Measurements from ENCODE around the gene PLA2R1. TPM values are rescaled to one million over a fixed set of nuclear protein-coding genes. Genes with fewer than 3 reads are reported as not detected.

Gene PLA2R1
- polyA plus RNA-seq, 3 donors, result not detected

GRCh38 chr2:160043265-160043664 lies 19.1 kb downstream of the PLA2R1 start:
- Mint-ChIP-seq H3K4me3 (no peak overlapping the region), H3K27me3 (ENCODE audit: low read depth in 3 of 3) (peaks cover 0 to 3% (median 2%) of the 10 kb centered on the region in 3 donors), H3K36me3 (no peaks in the 10 kb centered on the region), H3K27ac (no peak overlapping the region), H3K9me3 (no peaks in the 10 kb centered on the region), H3K4me1 (no peaks in the 10 kb centered on the region)
- no peak overlapping the region for H3K4me2 ChIP-seq (replicated peaks; ENCODE audit: extremely low read depth, low read length, poor library complexity, severe bottlenecking)
- H3K27ac ChIP-seq (ENCODE audit: low read depth in 1 of 2, low read length in 2 of 2), result no peak overlapping the region
- no peaks in the 10 kb centered on the region for H4K20me1 ChIP-seq (ENCODE audit: insufficient read depth, low read length)
- H3K9ac ChIP-seq (ENCODE audit: insufficient read depth, low read length, poor library complexity, severe bottlenecking), result no peak overlapping the region
- no peaks in the 10 kb centered on the region for H3K79me2 ChIP-seq (ENCODE audit: insufficient read depth, low read length)
- H2AFZ ChIP-seq (ENCODE audit: insufficient read depth, low read depth, low read length, poor library complexity, severe bottlenecking), result no peak overlapping the region
- H3K27me3 ChIP-seq (ENCODE audit: control insufficient read depth in 2 of 2, insufficient read depth in 2 of 2, low read length in 2 of 2), result no peaks in the 10 kb centered on the region
- H3K36me3 ChIP-seq (replicated peaks in 1 of 2; ENCODE audit: control insufficient read depth in 1 of 2, insufficient read depth in 2 of 2, low read length in 2 of 2), result no peaks in the 10 kb centered on the region
- no peak for DNase-seq
- H3K4me3 ChIP-seq (replicated peaks in 1 of 3; ENCODE audit: low read depth in 2 of 3, low read length in 3 of 3), result no peak overlapping the region
- intact Hi-C loops (cut with micrococcal nuclease), result no loop called here
- no peak for TF ChIP-seq CTCF (IDR thresholded peaks at IDR 0.05)
- no peaks in the 10 kb centered on the region for H3K9me3 ChIP-seq (replicated peaks in 1 of 2; ENCODE audit: control insufficient read depth in 1 of 2, insufficient read depth in 1 of 2, low read length in 2 of 2)
- no peaks in the 10 kb centered on the region for H3K4me1 ChIP-seq (ENCODE audit: control insufficient read depth in 1 of 2, insufficient read depth in 2 of 2, low read length in 2 of 2)
- WGBS (ENCODE audit: insufficient coverage), result 100% methylated on average over 4 of the region's 5 CpGs

GRCh38 chr2:160042054-160042453 lies 20.4 kb downstream of the PLA2R1 start:
- Histone ChIP-seq H3K27ac (ENCODE audit: low read depth in 1 of 2, low read length in 2 of 2) (no peak overlapping the region), H3K79me2 (ENCODE audit: insufficient read depth, low read length) (no peaks in the 10 kb centered on the region), H3K4me1 (ENCODE audit: control insufficient read depth in 1 of 2, insufficient read depth in 2 of 2, low read length in 2 of 2) (no peaks in the 10 kb centered on the region), H3K9ac (ENCODE audit: insufficient read depth, low read length, poor library complexity, severe bottlenecking) (no peak overlapping the region), H2AFZ (ENCODE audit: insufficient read depth, low read depth, low read length, poor library complexity, severe bottlenecking) (no peak overlapping the region), H3K9me3 (replicated peaks in 1 of 2; ENCODE audit: control insufficient read depth in 1 of 2, insufficient read depth in 1 of 2, low read length in 2 of 2) (no peaks in the 10 kb centered on the region), H3K4me2 (replicated peaks; ENCODE audit: extremely low read depth, low read length, poor library complexity, severe bottlenecking) (no peak overlapping the region), H3K36me3 (replicated peaks in 1 of 2; ENCODE audit: control insufficient read depth in 1 of 2, insufficient read depth in 2 of 2, low read length in 2 of 2) (no peaks in the 10 kb centered on the region), H4K20me1 (ENCODE audit: insufficient read depth, low read length) (no peaks in the 10 kb centered on the region), H3K4me3 (replicated peaks in 1 of 3; ENCODE audit: low read depth in 2 of 3, low read length in 3 of 3) (no peak overlapping the region), H3K27me3 (ENCODE audit: control insufficient read depth in 2 of 2, insufficient read depth in 2 of 2, low read length in 2 of 2) (no peaks in the 10 kb centered on the region)
- H3K27ac Mint-ChIP-seq, result no peak overlapping the region
- H3K9me3 Mint-ChIP-seq, result no peaks in the 10 kb centered on the region
- no peak for TF ChIP-seq CTCF (IDR thresholded peaks at IDR 0.05)
- DNase-seq, result no peak
- WGBS (ENCODE audit: insufficient coverage), result 94% methylated on average over 6 of the region's 7 CpGs
- no peak overlapping the region for H3K4me3 Mint-ChIP-seq
- H3K27me3 Mint-ChIP-seq (ENCODE audit: low read depth in 3 of 3), result peaks cover 0 to 3% (median 2%) of the 10 kb centered on the region in 3 donors
- H3K4me1 Mint-ChIP-seq, result no peaks in the 10 kb centered on the region
- intact Hi-C loops (cut with micrococcal nuclease), result no loop called here
- H3K36me3 Mint-ChIP-seq, result no peaks in the 10 kb centered on the region

Data from CD14-positive monocyte (primary cell).